ENCODE measurements around the gene LRRN2.

GRCh38 chr1:204599596-204599995 lies 85.9 kb downstream of the LRRN2 start:
- no peak for TF ChIP-seq EZH2phosphoT487 (IDR thresholded peaks at IDR 0.05; ENCODE audit: borderline replicate concordance, low read depth)
- no peak for TF ChIP-seq CTCF (IDR thresholded peaks at IDR 0.05)
- no peak for TF ChIP-seq YY1 (IDR thresholded peaks at IDR 0.05; ENCODE audit: low read depth)
- no peak for TF ChIP-seq FOXM1 (IDR thresholded peaks at IDR 0.05; ENCODE audit: low read depth)
- no peak for TF ChIP-seq MAX (IDR thresholded peaks at IDR 0.05; ENCODE audit: low read depth)
- TF ChIP-seq RXRA (IDR thresholded peaks at IDR 0.05; ENCODE audit: borderline replicate concordance, low read depth), result no peak
- TF ChIP-seq GABPA (IDR thresholded peaks at IDR 0.05; ENCODE audit: low read depth), result no peak
